Mesothelial cell of epicardium (in vitro differentiated cells): ENCODE data around the gene OR4Q2. TPM values are rescaled to one million over a fixed set of nuclear protein-coding genes. Genes with fewer than 3 reads are reported as not detected.

ENCODE experiments used
- DNase-seq, 2 experiments: peaks; one replicate each; pipeline ENCODE4 v3.0.0; 2021; ENCODE audit warnings: low spot score in 2 of 2; ENCODE audit not compliant: unreplicated experiment in 2 of 2
- H3K27ac Mint-ChIP-seq: 2 replicates; pipeline ENCODE4 v1.8.0; 2021; ENCODE audit warnings: mixed read lengths
- H3K27me3 Mint-ChIP-seq: 2 replicates; pipeline ENCODE4 v1.8.0; 2021; ENCODE audit warnings: low read depth, mixed read lengths
- H3K36me3 Mint-ChIP-seq: 2 replicates; pipeline ENCODE4 v1.8.0; 2021; ENCODE audit warnings: mixed read lengths
- H3K4me1 Mint-ChIP-seq: 2 replicates; pipeline ENCODE4 v1.8.0; 2021; ENCODE audit warnings: mixed read lengths
- H3K4me3 Mint-ChIP-seq: 2 replicates; pipeline ENCODE4 v1.8.0; 2021; ENCODE audit warnings: mild to moderate bottlenecking, moderate library complexity, mixed read lengths
- H3K9me3 Mint-ChIP-seq: 2 replicates; pipeline ENCODE4 v1.8.0; 2021; ENCODE audit warnings: mixed read lengths
- total RNA-seq: library from RNA; stranded (reverse); gene quantifications from 3 replicates; pipeline ENCODE4 v1.2.1, GENCODE V29; 2021
- TF ChIP-seq, protein P1 (sequence below): fragments of 200-600 bp; sonication (generic); IDR thresholded peaks from one replicate; pipeline ENCODE4 v1.5.0; 2021; ENCODE audit warnings: antibody characterized with exemption; ENCODE audit not compliant: unreplicated experiment

OR4Q2 gene
- total RNA-seq, 1 donor from 2014 or later: not detected

DNA sequence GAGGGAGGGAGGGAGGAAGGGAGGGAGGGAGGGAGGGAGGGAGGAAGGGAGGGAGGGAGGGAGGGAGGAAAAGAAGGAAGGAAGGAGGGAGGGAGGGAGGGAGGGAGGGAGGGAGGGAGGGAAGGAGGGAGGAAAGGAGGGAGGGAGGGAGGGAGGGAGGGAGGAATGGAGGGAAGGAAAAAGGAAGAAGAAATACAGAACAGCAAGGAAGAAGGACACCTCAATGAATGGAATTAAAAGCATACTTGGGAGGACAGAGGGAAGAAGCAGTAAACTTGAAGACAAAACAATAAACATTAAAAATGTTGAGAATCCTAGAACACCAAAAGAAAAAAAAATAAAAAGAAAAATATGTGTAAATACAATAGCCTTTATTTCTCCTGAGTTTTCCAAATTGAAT, 6.2 kb downstream of the OR4Q2 start:
- Mint-ChIP-seq H3K4me3 (no peak overlapping the region), H3K36me3 (peaks cover 2% of the 10 kb centered on the region), H3K27me3 (no peaks in the 10 kb centered on the region), H3K4me1 (no peaks in the 10 kb centered on the region), H3K9me3 (peaks cover 62% of the 10 kb centered on the region), H3K27ac (no peak overlapping the region)
- TF ChIP-seq, protein P1, sequence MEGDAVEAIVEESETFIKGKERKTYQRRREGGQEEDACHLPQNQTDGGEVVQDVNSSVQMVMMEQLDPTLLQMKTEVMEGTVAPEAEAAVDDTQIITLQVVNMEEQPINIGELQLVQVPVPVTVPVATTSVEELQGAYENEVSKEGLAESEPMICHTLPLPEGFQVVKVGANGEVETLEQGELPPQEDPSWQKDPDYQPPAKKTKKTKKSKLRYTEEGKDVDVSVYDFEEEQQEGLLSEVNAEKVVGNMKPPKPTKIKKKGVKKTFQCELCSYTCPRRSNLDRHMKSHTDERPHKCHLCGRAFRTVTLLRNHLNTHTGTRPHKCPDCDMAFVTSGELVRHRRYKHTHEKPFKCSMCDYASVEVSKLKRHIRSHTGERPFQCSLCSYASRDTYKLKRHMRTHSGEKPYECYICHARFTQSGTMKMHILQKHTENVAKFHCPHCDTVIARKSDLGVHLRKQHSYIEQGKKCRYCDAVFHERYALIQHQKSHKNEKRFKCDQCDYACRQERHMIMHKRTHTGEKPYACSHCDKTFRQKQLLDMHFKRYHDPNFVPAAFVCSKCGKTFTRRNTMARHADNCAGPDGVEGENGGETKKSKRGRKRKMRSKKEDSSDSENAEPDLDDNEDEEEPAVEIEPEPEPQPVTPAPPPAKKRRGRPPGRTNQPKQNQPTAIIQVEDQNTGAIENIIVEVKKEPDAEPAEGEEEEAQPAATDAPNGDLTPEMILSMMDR: no peak
- DNase-seq: no peak

- H3K27me3 Mint-ChIP-seq: no peaks in the 10 kb centered on the region
- H3K4me3 Mint-ChIP-seq: no peak within 1 kb of the TSS
- no peaks in the 10 kb centered on the region for H3K36me3 Mint-ChIP-seq
- DNase-seq: no peak
- no peak within 1 kb of the TSS for H3K27ac Mint-ChIP-seq
- TF ChIP-seq, protein P1: no peak
- no peaks in the 10 kb centered on the region for H3K4me1 Mint-ChIP-seq
- peaks cover 74% of the 10 kb centered on the region for H3K9me3 Mint-ChIP-seq
Measured at GRCh38 chr14:20019257-20019865, 17.4 kb downstream of the OR4Q2 start, which contains the start of gene OR4K14. TSS of gene OR4K14 (minus strand) at chr14:20019307. CDS start at chr14:20015193, 4,114 bp downstream.

- H3K4me1 Mint-ChIP-seq: no peaks in the 10 kb centered on the region
- peaks cover 75% of the 10 kb centered on the region for H3K9me3 Mint-ChIP-seq
- H3K36me3 Mint-ChIP-seq: no peaks in the 10 kb centered on the region
- no peaks in the 10 kb centered on the region for H3K27me3 Mint-ChIP-seq
- DNase-seq: no peak
- H3K27ac Mint-ChIP-seq: no peak overlapping the region
- TF ChIP-seq, protein P1: no peak
- no peak overlapping the region for H3K4me3 Mint-ChIP-seq
Measured at GRCh38 chr14:20031058-20031457, 29.1 kb downstream of the OR4Q2 start.

GRCh38 chr14:20035449-20035848, 33.5 kb downstream of the OR4Q2 start:
- no peak overlapping the region for H3K4me3 Mint-ChIP-seq
- TF ChIP-seq, protein P1: no peak
- H3K27ac Mint-ChIP-seq: no peak overlapping the region
- H3K36me3 Mint-ChIP-seq: no peaks in the 10 kb centered on the region
- peaks cover 51% of the 10 kb centered on the region for H3K9me3 Mint-ChIP-seq
- H3K4me1 Mint-ChIP-seq: no peaks in the 10 kb centered on the region
- no peak for DNase-seq
- H3K27me3 Mint-ChIP-seq: no peaks in the 10 kb centered on the region

DNA sequence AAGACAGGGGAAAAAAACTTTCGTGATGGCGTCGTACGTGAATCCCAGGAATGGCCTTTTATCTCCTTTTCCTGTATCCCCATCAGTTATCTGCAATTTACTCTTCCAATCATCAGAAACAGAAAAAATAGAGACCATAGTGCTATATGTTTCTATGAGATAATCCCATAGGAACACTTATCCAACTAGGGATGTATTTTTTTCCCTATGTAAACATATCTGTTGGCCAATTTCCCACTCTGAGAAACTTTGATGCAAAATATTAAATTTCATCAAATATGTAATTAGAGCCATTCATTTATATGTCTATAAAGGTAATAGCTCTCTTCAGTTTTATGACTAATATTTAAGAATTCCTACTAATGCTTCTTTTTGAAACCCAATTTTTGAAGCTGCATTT, 34.0 kb downstream of the OR4Q2 start, which contains the start of gene OR4K13:
OR4K13 (minus strand) TSS at position 101 of the 400 bp plus-strand sequence. CDS start 1,280 bp downstream, outside the sequence.
- Mint-ChIP-seq H3K27me3 (no peaks in the 10 kb centered on the region), H3K27ac (no peak within 1 kb of the TSS), H3K4me1 (no peaks in the 10 kb centered on the region), H3K4me3 (no peak within 1 kb of the TSS), H3K9me3 (peaks cover 52% of the 10 kb centered on the region), H3K36me3 (no peaks in the 10 kb centered on the region)
- no peak for DNase-seq
- TF ChIP-seq, protein P1: no peak
